Ascending aorta (tissue), 2 donors: Measurements from ENCODE around the gene CDH13. TPM values are rescaled to one million over a fixed set of nuclear protein-coding genes. Genes with fewer than 3 reads are reported as not detected.

ENCODE experiments used
- DNase-seq, 2 donors: peaks; one replicate each; pipeline ENCODE4 v3.0.0-alpha.2; 2019; ENCODE audit warnings: low spot score in 2 of 2
- H3K27ac ChIP-seq, 2 donors: fragments of 200-600 bp; sonication (generic); one replicate each; pipeline ENCODE4 v1.5.1; 2016 to 2017; ENCODE audit warnings: mild to moderate bottlenecking in 1 of 2
- H3K27me3 ChIP-seq: fragments of 200-600 bp; sonication (generic); one replicate; pipeline ENCODE4 v1.5.1; 2017
- H3K36me3 ChIP-seq, 2 donors: fragments of 200-600 bp; sonication (generic); one replicate each; pipeline ENCODE4 v1.5.1; 2016
- H3K4me1 ChIP-seq, 2 donors: fragments of 200-600 bp; sonication (generic); one replicate each; pipeline ENCODE4 v1.5.1; 2016 to 2017; ENCODE audit warnings: mild to moderate bottlenecking in 1 of 2
- H3K4me3 ChIP-seq, 2 donors: fragments of 200-600 bp; sonication (generic); one replicate each; pipeline ENCODE4 v1.5.1; 2016 to 2017; ENCODE audit warnings: mild to moderate bottlenecking in 1 of 2
- H3K9me3 ChIP-seq, 2 donors: fragments of 200-600 bp; sonication (generic); one replicate each; pipeline ENCODE4 v1.5.1; 2016
- intact Hi-C: fragments of 100-400 bp; cut with DNase I; formaldehyde crosslinking; loops from one replicate; pipeline ENCODE4 v1.15.1; 2023
- total RNA-seq: library from RNA; depleted of rRNA; stranded (reverse); fragments of >200 nt; gene quantifications from one replicate; pipeline ENCODE4 v1.1.0, GENCODE V29; 2016
- TF ChIP-seq, protein P1 (sequence below), 3 experiments: fragments of 200-600 bp in 2 of 3; fragments of 450-650 bp in 1 of 3; sonication (generic) in 2 of 3; IDR thresholded peaks; one replicate each; pipeline ENCODE4 v1.5.1; 2016 to 2019; ENCODE audit warnings: antibody characterized with exemption in 3 of 3, mild to moderate bottlenecking in 1 of 3, moderate library complexity in 1 of 3

Gene CDH13
- total RNA-seq, 1 donor from 2014 or later = 160 TPM

DNA sequence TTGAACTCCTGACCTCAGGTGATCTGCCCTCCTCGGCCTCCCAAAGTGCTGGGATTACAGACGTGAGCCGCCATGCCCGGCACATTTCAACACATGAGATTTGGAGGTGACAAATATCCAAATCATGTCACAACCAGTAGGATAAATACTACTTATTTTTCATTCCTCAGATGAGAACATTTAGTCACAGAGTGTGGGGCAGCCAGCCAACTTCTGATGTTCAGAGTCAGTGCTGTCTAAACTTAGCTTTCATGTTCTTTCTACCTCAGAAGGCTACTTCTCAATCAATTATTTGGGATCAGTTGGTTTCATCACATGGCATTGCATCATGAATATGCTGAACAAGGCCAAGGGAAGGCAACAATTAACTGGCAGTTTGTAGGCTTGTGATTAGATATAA is 134.5 kb downstream of the CDH13 start:
- intact Hi-C loops = loop anchor here (5.0 kb wide), 2 partner anchors 256 to 631 kb away; no protein-coding TSS in a partner anchor
- Histone ChIP-seq H3K36me3 (no peaks in the 10 kb centered on the region), H3K27me3 (no peaks in the 10 kb centered on the region), H3K4me3 (peak overlapping the region in 1 of 2 donors; percentile 54), H3K4me1 (peaks cover 10 to 41% of the 10 kb centered on the region in 2 donors), H3K9me3 (no peaks in the 10 kb centered on the region), H3K27ac (peak overlapping the region; percentile 78 to 83)
- TF ChIP-seq, protein P1, sequence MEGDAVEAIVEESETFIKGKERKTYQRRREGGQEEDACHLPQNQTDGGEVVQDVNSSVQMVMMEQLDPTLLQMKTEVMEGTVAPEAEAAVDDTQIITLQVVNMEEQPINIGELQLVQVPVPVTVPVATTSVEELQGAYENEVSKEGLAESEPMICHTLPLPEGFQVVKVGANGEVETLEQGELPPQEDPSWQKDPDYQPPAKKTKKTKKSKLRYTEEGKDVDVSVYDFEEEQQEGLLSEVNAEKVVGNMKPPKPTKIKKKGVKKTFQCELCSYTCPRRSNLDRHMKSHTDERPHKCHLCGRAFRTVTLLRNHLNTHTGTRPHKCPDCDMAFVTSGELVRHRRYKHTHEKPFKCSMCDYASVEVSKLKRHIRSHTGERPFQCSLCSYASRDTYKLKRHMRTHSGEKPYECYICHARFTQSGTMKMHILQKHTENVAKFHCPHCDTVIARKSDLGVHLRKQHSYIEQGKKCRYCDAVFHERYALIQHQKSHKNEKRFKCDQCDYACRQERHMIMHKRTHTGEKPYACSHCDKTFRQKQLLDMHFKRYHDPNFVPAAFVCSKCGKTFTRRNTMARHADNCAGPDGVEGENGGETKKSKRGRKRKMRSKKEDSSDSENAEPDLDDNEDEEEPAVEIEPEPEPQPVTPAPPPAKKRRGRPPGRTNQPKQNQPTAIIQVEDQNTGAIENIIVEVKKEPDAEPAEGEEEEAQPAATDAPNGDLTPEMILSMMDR (IDR thresholded peaks at IDR 0.05) = no peak
- peak; percentile 63 to 97 for DNase-seq

DNA sequence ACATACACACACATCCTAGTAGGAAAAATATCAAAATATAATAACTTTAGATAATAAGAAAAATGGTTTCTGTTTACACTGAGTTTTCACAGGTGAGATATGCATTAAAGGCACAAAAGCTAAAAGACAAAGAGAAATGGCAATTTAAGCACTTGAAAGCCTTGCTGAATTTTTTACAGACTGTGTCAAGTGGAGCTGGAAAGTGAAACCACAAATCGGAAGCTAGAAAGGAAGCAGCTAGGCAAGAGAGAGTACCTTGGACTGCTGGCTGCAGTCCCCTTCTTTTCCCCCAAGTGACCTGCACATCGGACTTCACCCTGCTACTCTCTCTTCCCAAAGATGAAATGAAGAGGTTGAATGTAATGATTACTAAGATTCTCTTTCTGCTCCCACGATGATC is 135.1 kb downstream of the CDH13 start:
- DNase-seq = no peak
- peak overlapping the region; percentile 37 to 54 for H3K4me3 ChIP-seq
- H3K9me3 ChIP-seq = no peaks in the 10 kb centered on the region
- intact Hi-C loops = loop anchor here (5.0 kb wide), 2 partner anchors 255 to 630 kb away; no protein-coding TSS in a partner anchor
- no peaks in the 10 kb centered on the region for H3K27me3 ChIP-seq
- peaks cover 3 to 34% of the 10 kb centered on the region in 2 donors for H3K4me1 ChIP-seq
- H3K27ac ChIP-seq = peak overlapping the region; percentile 78 to 83
- TF ChIP-seq, protein P1 (IDR thresholded peaks at IDR 0.05) = no peak
- H3K36me3 ChIP-seq = no peaks in the 10 kb centered on the region

DNA sequence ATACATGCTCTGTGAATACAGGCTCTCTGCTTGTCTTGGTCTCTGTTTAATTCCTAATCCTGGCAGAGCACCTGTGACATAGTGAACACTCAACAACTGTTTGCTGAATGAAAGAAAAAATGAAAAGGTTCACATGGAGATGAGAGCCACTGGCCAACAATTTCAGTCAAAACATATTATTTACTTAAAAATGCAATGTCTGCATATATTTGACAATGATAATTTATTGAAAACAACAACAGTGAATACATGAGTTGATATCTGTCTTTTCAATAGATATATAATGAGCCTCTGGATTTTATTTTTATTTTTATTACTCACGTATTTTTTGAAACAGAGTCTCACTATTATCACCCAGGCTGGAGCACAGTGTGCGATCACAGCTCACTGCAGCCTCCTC is 136.6 kb downstream of the CDH13 start:
- TF ChIP-seq, protein P1 (IDR thresholded peaks at IDR 0.05) = no peak
- intact Hi-C loops = loop anchor here (5.0 kb wide), 2 partner anchors 254 to 629 kb away; no protein-coding TSS in a partner anchor
- Histone ChIP-seq H3K27me3 (no peaks in the 10 kb centered on the region), H3K9me3 (no peaks in the 10 kb centered on the region), H3K27ac (peak overlapping the region; percentile 78 to 83), H3K4me3 (no peak overlapping the region), H3K4me1 (peaks cover 0 to 35% of the 10 kb centered on the region in 2 donors), H3K36me3 (no peaks in the 10 kb centered on the region)
- no peak for DNase-seq

DNA sequence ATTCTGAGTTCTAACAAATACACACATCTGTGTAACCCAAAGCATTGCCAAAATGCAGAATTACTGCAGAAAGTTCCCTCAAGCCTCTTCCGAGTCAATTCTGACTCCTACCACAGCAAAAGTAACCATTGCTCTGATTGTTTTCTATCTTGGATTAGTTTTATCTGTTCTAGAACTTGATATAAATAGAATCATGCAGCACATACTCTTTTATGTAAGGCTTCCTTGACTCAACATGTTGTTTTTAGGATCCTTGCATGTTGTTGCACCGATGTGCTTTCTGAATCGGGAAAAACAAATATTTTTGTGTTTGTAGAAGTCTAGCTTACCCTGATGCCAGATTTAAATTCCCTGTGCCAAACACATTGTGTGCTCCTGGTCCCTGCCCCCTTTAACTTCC is 140.4 kb downstream of the CDH13 start:
- no peaks in the 10 kb centered on the region for H3K27me3 ChIP-seq
- peaks cover 0 to 19% of the 10 kb centered on the region in 2 donors for H3K4me1 ChIP-seq
- H3K27ac ChIP-seq = peak overlapping the region; percentile 40 to 60
- TF ChIP-seq, protein P1 (IDR thresholded peaks at IDR 0.05) = no peak
- H3K36me3 ChIP-seq = no peaks in the 10 kb centered on the region
- intact Hi-C loops = no loop called here
- no peaks in the 10 kb centered on the region for H3K9me3 ChIP-seq
- no peak for DNase-seq
- H3K4me3 ChIP-seq = no peak overlapping the region

DNA sequence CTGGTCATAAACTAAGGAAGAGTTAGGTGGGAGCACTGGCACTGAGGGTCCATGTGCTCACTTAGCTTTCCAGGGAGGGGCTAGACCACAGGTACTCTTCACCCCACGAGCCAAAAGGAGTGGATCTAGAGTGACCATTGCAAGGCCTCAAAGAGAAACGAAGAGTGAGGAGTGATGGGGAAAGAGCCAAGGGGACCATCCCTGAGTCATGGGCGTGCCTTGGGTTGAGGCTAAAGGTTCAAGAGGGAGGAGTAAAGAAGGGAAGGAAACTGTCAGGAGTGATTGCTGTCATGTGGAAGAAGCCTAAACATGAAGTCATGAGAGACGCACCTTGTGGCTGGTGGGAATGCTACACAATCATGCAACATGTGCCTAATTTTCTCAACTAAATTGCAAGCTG is 141.0 kb downstream of the CDH13 start:
- Histone ChIP-seq H3K36me3 (no peaks in the 10 kb centered on the region), H3K27ac (peak overlapping the region; percentile 40 to 60), H3K4me3 (no peak overlapping the region), H3K4me1 (peaks cover 2 to 13% of the 10 kb centered on the region in 2 donors), H3K27me3 (no peaks in the 10 kb centered on the region), H3K9me3 (no peaks in the 10 kb centered on the region)
- intact Hi-C loops = no loop called here
- TF ChIP-seq, protein P1 (IDR thresholded peaks at IDR 0.05) = no peak
- no peak for DNase-seq

DNA sequence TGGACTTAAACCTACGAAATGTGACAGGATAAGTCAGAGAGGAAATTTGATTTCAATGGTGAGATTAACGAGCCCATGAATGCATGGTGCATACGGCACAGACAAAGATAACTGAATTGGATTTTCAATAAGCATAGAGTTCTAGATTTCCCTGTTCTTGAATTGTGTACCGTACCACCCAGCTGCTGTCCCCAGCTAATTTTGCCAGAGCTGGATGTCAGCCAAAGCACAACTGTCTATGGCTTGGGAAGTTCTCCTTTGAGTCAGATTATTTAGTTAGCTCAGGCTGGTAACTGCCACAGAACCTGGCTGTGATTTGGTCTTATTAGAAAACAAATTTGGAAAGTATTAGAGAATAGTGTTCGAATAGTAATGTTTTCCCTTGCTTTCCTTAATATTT is 143.1 kb downstream of the CDH13 start:
- intact Hi-C loops = no loop called here
- Histone ChIP-seq H3K4me3 (no peak overlapping the region), H3K27me3 (no peaks in the 10 kb centered on the region), H3K36me3 (no peaks in the 10 kb centered on the region), H3K27ac (no peak overlapping the region), H3K4me1 (peaks cover 2 to 13% of the 10 kb centered on the region in 2 donors), H3K9me3 (no peaks in the 10 kb centered on the region)
- TF ChIP-seq, protein P1 (IDR thresholded peaks at IDR 0.05) = no peak
- DNase-seq = no peak
